GM21423 (cell line): ENCODE results near the gene MAN1A2.
"Not testable (repeated sequence)": the region's sequence is repeated elsewhere in the genome, so short reads cannot be mapped to it uniquely, and the experiment has no call there.

Source experiments
- ATAC-seq: cut with Tn5 transposase; IDR thresholded peaks from one replicate; pipeline ENCODE4 v1.9.1; 2021; ENCODE audit warnings: mild to moderate bottlenecking, moderate library complexity; ENCODE audit not compliant: unreplicated experiment

The MAN1A2 gene

GRCh38 chr1:117555806-117556205 lies 188.6 kb downstream of the MAN1A2 start:
- no peak for ATAC-seq

- ATAC-seq = no peak
These were observed 189.1 kb downstream of the MAN1A2 start for GRCh38 chr1:117556341-117556740.

- no peak for ATAC-seq
These were observed 189.7 kb downstream of the MAN1A2 start for GRCh38 chr1:117556976-117557375.

GRCh38 chr1:117558451-117558850 lies 191.2 kb downstream of the MAN1A2 start:
- ATAC-seq = not testable (repeated sequence)

- no peak for ATAC-seq
These were observed 191.9 kb downstream of the MAN1A2 start for GRCh38 chr1:117559139-117559538.

- no peak for ATAC-seq
These were observed 192.7 kb downstream of the MAN1A2 start for GRCh38 chr1:117559985-117560384.

- ATAC-seq = no peak
These were observed 193.8 kb downstream of the MAN1A2 start for GRCh38 chr1:117561071-117561470.

- no peak for ATAC-seq
These were observed 194.3 kb downstream of the MAN1A2 start for GRCh38 chr1:117561551-117561950.

GRCh38 chr1:117562581-117563491 lies 195.6 kb downstream of the MAN1A2 start:
- ATAC-seq = no peak

- no peak for ATAC-seq
These were observed 196.2 kb downstream of the MAN1A2 start for GRCh38 chr1:117563492-117563875.

- no peak for ATAC-seq
These were observed 197.2 kb downstream of the MAN1A2 start for GRCh38 chr1:117564227-117565075.

GRCh38 chr1:117565076-117565556 lies 197.9 kb downstream of the MAN1A2 start:
- no peak for ATAC-seq

GRCh38 chr1:117565745-117566455 lies 198.7 kb downstream of the MAN1A2 start:
- ATAC-seq = no peak

GRCh38 chr1:117566556-117566955 lies 199.3 kb downstream of the MAN1A2 start:
- no peak for ATAC-seq

GRCh38 chr1:117567435-117567834 lies 200.2 kb downstream of the MAN1A2 start:
- no peak for ATAC-seq

- ATAC-seq = no peak
These were observed 200.7 kb downstream of the MAN1A2 start for GRCh38 chr1:117567976-117568375.

- ATAC-seq = no peak
These were observed 201.8 kb downstream of the MAN1A2 start for GRCh38 chr1:117568999-117569398.

- ATAC-seq = no peak
These were observed 202.6 kb downstream of the MAN1A2 start for GRCh38 chr1:117569856-117570255.

- no peak for ATAC-seq
These were observed 203.8 kb downstream of the MAN1A2 start for GRCh38 chr1:117570988-117571409.

GRCh38 chr1:117571496-117571895 lies 204.2 kb downstream of the MAN1A2 start:
- ATAC-seq = no peak

GRCh38 chr1:117572546-117572945 lies 205.3 kb downstream of the MAN1A2 start:
- ATAC-seq = no peak
